Vagina (tissue), 2 donors: ENCODE data around the gene CETN2. TPM values are rescaled to one million over a fixed set of nuclear protein-coding genes. Genes with fewer than 3 reads are reported as not detected.
"Not testable (repeated sequence)": the region's sequence is repeated elsewhere in the genome, so short reads cannot be mapped to it uniquely, and the experiment has no call there.

Experiments
- DNase-seq, 2 donors: peaks; one replicate each; pipeline ENCODE4 v3.0.0-alpha.2; 2017; ENCODE audit errors: extremely low spot score in 2 of 2
- H3K27ac ChIP-seq: fragments of 200-600 bp; sonication (generic); one replicate; pipeline ENCODE4 v1.5.1; 2019
- H3K27me3 ChIP-seq: fragments of 200-600 bp; sonication (generic); one replicate; pipeline ENCODE4 v1.5.1; 2019
- H3K36me3 ChIP-seq, 2 donors: fragments of 200-600 bp; sonication (generic); one replicate each; pipeline ENCODE4 v1.5.1; 2017 to 2019
- H3K4me1 ChIP-seq: fragments of 200-600 bp; sonication (generic); one replicate; pipeline ENCODE4 v1.5.1; 2019
- H3K4me3 ChIP-seq, 2 donors: fragments of 200-600 bp; sonication (generic); 1 replicate in 1 of 2; 2 replicates in 1 of 2; pipeline ENCODE4 v1.5.1; 2016 to 2019
- H3K9me3 ChIP-seq: fragments of 200-600 bp; sonication (generic); one replicate; pipeline ENCODE4 v1.5.1; 2019
- POLR2A ChIP-seq, 2 donors: fragments of 450-650 bp; IDR thresholded peaks; one replicate each; pipeline ENCODE4 v1.6.1; 2017; ENCODE audit warnings: antibody characterized with exemption in 2 of 2, mild to moderate bottlenecking in 2 of 2, moderate library complexity in 2 of 2
- POLR2AphosphoS5 ChIP-seq, 2 donors: sonication (generic); formaldehyde crosslinking; IDR thresholded peaks; one replicate each; pipeline ENCODE4 v1.9.0; 2017; ENCODE audit warnings: antibody characterized with exemption in 2 of 2, mild to moderate bottlenecking in 2 of 2, low read depth in 1 of 2; ENCODE audit not compliant: insufficient read depth in 1 of 2
- intact Hi-C: fragments of 100-400 bp; cut with DNase I; formaldehyde crosslinking; loops from one replicate; pipeline ENCODE4 v1.15.1; 2023
- total RNA-seq: library from RNA; depleted of rRNA; stranded (reverse); fragments of >200 nt; gene quantifications from one replicate; pipeline ENCODE4 v1.2.3, GENCODE V29; 2016
- TF ChIP-seq, protein P1 (sequence below), 3 experiments: fragments of 450-650 bp in 2 of 3; fragments of 200-600 bp in 1 of 3; sonication (generic) in 1 of 3; IDR thresholded peaks; one replicate each; pipeline ENCODE4 v1.5.1; 2017 to 2019; ENCODE audit warnings: antibody characterized with exemption in 3 of 3, mild to moderate bottlenecking in 2 of 3, moderate library complexity in 2 of 3

The CETN2 gene
- total RNA-seq, 1 donor from 2014 or later = 24.6 TPM

DNA sequence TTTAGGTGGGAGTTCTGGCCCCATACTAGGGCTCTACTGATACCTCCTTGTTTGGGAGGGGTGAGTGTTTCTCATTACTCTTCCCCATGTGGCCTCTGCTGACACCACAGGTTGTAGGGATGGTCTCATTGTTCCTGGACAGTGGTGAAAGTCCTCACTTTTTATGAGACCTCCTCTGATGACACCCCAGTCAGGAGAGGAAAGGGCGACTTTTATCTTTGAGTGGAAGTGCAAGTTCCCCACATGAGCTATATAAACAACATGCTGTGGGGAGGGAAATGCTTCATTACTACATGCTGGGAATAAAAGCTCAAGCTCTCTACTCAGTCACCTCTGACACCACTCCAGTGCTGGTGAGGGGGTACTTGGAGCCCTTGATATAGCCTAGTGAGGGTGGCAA lies 31.6 kb downstream of the CETN2 start:
- no peaks in the 10 kb centered on the region for H3K27me3 ChIP-seq
- H3K36me3 ChIP-seq = no peaks in the 10 kb centered on the region
- H3K27ac ChIP-seq = no peak overlapping the region
- no peak for DNase-seq
- TF ChIP-seq, protein P1, sequence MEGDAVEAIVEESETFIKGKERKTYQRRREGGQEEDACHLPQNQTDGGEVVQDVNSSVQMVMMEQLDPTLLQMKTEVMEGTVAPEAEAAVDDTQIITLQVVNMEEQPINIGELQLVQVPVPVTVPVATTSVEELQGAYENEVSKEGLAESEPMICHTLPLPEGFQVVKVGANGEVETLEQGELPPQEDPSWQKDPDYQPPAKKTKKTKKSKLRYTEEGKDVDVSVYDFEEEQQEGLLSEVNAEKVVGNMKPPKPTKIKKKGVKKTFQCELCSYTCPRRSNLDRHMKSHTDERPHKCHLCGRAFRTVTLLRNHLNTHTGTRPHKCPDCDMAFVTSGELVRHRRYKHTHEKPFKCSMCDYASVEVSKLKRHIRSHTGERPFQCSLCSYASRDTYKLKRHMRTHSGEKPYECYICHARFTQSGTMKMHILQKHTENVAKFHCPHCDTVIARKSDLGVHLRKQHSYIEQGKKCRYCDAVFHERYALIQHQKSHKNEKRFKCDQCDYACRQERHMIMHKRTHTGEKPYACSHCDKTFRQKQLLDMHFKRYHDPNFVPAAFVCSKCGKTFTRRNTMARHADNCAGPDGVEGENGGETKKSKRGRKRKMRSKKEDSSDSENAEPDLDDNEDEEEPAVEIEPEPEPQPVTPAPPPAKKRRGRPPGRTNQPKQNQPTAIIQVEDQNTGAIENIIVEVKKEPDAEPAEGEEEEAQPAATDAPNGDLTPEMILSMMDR (IDR thresholded peaks at IDR 0.05) = no peak
- TF ChIP-seq POLR2A (IDR thresholded peaks at IDR 0.05) = no peak
- no peak for TF ChIP-seq POLR2AphosphoS5 (IDR thresholded peaks at IDR 0.05; ENCODE audit: insufficient read depth in 1 of 2, low read depth in 1 of 2)
- H3K4me3 ChIP-seq = no peak overlapping the region
- H3K4me1 ChIP-seq = no peaks in the 10 kb centered on the region
- H3K9me3 ChIP-seq = no peaks in the 10 kb centered on the region
- intact Hi-C loops = no loop called here

DNA sequence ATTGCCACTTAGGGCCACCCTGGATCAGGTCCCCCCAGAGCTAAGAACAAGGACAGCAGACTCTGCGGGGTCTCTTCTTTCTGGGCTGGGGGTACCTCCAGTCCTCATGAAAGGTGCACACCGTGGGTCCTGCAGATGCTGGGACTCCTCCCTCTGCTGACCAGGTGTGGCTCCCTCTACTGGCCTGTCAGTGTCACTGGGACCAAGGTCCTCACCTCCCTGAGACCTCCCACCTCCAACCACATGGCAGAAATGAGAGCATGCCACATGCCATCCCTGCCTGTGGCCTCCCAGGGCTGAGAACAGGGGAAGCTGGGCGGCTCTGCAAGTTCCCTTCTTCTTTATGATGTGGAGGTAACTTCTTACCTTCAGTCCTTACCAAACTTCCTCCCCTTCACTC lies 43.5 kb downstream of the CETN2 start:
- H3K27ac ChIP-seq, H3K27me3 ChIP-seq, DNase-seq, H3K4me1 ChIP-seq, intact Hi-C loops, H3K36me3 ChIP-seq, H3K4me3 ChIP-seq, H3K9me3 ChIP-seq: not testable (repeated sequence)

Other genes with a start within 250 kb of the CETN2 start
- 1.2 TPM for gene GABRQ, start 192.9 kb downstream of the CETN2 start, total RNA-seq
- not detected for gene MAGEA3, start 132.0 kb downstream of the CETN2 start, total RNA-seq
- not detected for gene CSAG2, start 121.5 kb downstream of the CETN2 start, total RNA-seq
- gene MAGEA2B, start 116.1 kb downstream of the CETN2 start, total RNA-seq = not detected
- not detected for gene CSAG1, start 97.0 kb downstream of the CETN2 start, total RNA-seq
- gene MAGEA12, start 97.0 kb downstream of the CETN2 start, total RNA-seq = not detected
- not detected for gene MAGEA2, start 76.9 kb downstream of the CETN2 start, total RNA-seq
- not detected for gene CSAG3, start 71.5 kb downstream of the CETN2 start, total RNA-seq
- not detected for gene MAGEA6, start 61.1 kb downstream of the CETN2 start, total RNA-seq
- 15.2 TPM for gene NSDHL, start 306 bp upstream of the CETN2 start, total RNA-seq
- 98.2 TPM for gene ZNF185, start 67.3 kb upstream of the CETN2 start, total RNA-seq
- not detected for gene PNMA5, start 163.4 kb upstream of the CETN2 start, total RNA-seq
- gene PNMA3, start 225.7 kb upstream of the CETN2 start, total RNA-seq = 0.49 TPM
- 1.2 TPM for gene PNMA6A, start 241.7 kb upstream of the CETN2 start, total RNA-seq